Hepatocyte (in vitro differentiated cells): ENCODE measurements around the gene KNTC1.
"Not testable (repeated sequence)": the region's sequence is repeated elsewhere in the genome, so short reads cannot be mapped to it uniquely, and the experiment has no call there.

Experiments
- EZH2phosphoT487 ChIP-seq: fragments of 200-600 bp; sonication (generic); IDR thresholded peaks from one replicate; pipeline ENCODE4 v1.6.1; 2018; ENCODE audit warnings: antibody characterized with exemption, mild to moderate bottlenecking, low read depth, moderate library complexity; ENCODE audit not compliant: unreplicated experiment, severe bottlenecking
- TF ChIP-seq, protein P1 (sequence below): fragments of 200-600 bp; sonication (generic); IDR thresholded peaks from 2 replicates; pipeline ENCODE4 v1.5.1; 2016; ENCODE audit warnings: antibody characterized with exemption, mild to moderate bottlenecking; ENCODE audit not compliant: poor library complexity

DNA sequence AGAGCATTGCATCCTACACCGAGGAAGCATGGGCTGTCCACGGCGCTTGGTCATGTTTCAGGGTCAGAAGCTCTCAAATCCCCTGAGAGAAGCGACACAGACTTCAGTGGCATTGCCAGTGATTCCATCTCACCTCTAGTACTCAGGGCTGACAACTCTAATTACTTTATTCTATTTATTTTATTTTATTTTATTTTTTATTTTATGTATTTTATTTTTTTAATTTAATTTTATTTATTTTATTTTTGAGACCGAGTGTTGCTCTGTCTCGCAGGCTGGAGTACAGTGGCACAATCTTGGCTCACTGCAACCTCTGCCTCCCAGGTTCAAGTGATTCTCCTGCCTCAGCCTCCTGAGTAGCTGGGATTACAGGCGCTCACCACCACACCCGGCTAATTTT is 126.2 kb downstream of the KNTC1 start:
- TF ChIP-seq EZH2phosphoT487 = not testable (repeated sequence)
- TF ChIP-seq, protein P1, sequence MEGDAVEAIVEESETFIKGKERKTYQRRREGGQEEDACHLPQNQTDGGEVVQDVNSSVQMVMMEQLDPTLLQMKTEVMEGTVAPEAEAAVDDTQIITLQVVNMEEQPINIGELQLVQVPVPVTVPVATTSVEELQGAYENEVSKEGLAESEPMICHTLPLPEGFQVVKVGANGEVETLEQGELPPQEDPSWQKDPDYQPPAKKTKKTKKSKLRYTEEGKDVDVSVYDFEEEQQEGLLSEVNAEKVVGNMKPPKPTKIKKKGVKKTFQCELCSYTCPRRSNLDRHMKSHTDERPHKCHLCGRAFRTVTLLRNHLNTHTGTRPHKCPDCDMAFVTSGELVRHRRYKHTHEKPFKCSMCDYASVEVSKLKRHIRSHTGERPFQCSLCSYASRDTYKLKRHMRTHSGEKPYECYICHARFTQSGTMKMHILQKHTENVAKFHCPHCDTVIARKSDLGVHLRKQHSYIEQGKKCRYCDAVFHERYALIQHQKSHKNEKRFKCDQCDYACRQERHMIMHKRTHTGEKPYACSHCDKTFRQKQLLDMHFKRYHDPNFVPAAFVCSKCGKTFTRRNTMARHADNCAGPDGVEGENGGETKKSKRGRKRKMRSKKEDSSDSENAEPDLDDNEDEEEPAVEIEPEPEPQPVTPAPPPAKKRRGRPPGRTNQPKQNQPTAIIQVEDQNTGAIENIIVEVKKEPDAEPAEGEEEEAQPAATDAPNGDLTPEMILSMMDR = not testable (repeated sequence)
